IMR-90 (cell line): ENCODE data around the gene TAF6L. TPM values are rescaled to one million over a fixed set of nuclear protein-coding genes. Genes with fewer than 3 reads are reported as not detected.
"Not testable (repeated sequence)": the region's sequence is repeated elsewhere in the genome, so short reads cannot be mapped to it uniquely, and the experiment has no call there.

Experiments used
- ATAC-seq: fragments of 200-7000 bp; cut with Tn5 transposase; 2 replicates; pipeline ENCODE4 v1.9.1; 2020; ENCODE audit warnings: low read depth, mild to moderate bottlenecking, moderate library complexity
- BruUV-seq: library from RNA; stranded (reverse); fragments of 400-500 nt; replicated peaks from 2 replicates; lab custom pipeline; 2021; lab: Mats Ljungman, UMichigan
- CTCF ChIA-PET: fragments of 300-600 bp; formaldehyde crosslinking; extraction: SDS; loops from one replicate; lab custom pipeline; 2021; ENCODE audit warnings: antibody characterized with exemption; lab: Yijun Ruan, JAX
- POLR2A ChIA-PET: fragments of 300-600 bp; sonication (Branson Sonifier 250); formaldehyde crosslinking; loops from one replicate; lab custom pipeline; 2022; ENCODE audit warnings: antibody characterized with exemption; ENCODE audit not compliant: unreplicated experiment; lab: Charles Lee
- DNase-seq: peaks from one replicate; pipeline ENCODE4 v3.0.0; 2013
- H2AFZ ChIP-seq: replicated peaks from 2 replicates; pipeline ENCODE3; 2013; ENCODE audit warnings: low read length, mild to moderate bottlenecking; ENCODE audit not compliant: poor library complexity
- H2AK5ac ChIP-seq: 2 replicates; pipeline ENCODE4 v1.6.1; 2013; ENCODE audit warnings: low read depth, low read length, inconsistent platforms
- H2AK9ac ChIP-seq: replicated peaks from 2 replicates; pipeline ENCODE3; 2013; ENCODE audit warnings: mild to moderate bottlenecking, low read depth, low read length, moderate library complexity; ENCODE audit not compliant: poor library complexity
- H2BK120ac ChIP-seq: 2 replicates; pipeline ENCODE4 v1.6.1; 2013; ENCODE audit warnings: low read depth, low read length, inconsistent platforms
- H2BK15ac ChIP-seq: 3 replicates; pipeline ENCODE4 v1.6.1; 2013; ENCODE audit warnings: low read depth, low read length, inconsistent platforms
- H2BK20ac ChIP-seq: 2 replicates; pipeline ENCODE4 v1.6.1; 2013; ENCODE audit warnings: low read depth, mild to moderate bottlenecking, inconsistent platforms, low read length, moderate library complexity
- H2BK5ac ChIP-seq: 2 replicates; pipeline ENCODE4 v1.6.1; 2013; ENCODE audit warnings: mild to moderate bottlenecking, low read depth, low read length, inconsistent platforms; ENCODE audit not compliant: poor library complexity, severe bottlenecking
- H3K14ac ChIP-seq: replicated peaks from 2 replicates; pipeline ENCODE4 v1.6.1; 2013; ENCODE audit warnings: low read depth, low read length, inconsistent platforms
- H3K18ac ChIP-seq: 2 replicates; pipeline ENCODE4 v1.6.1; 2013; ENCODE audit warnings: low read depth, low read length, control low read depth
- H3K23ac ChIP-seq: 2 replicates; pipeline ENCODE4 v1.6.1; 2013; ENCODE audit warnings: low read depth, low read length, inconsistent platforms
- H3K27ac ChIP-seq: 2 replicates; pipeline ENCODE4 v1.5.1; 2013; ENCODE audit warnings: mild to moderate bottlenecking, control low read depth, low read length; ENCODE audit not compliant: insufficient read depth
- H3K27me3 ChIP-seq: 2 replicates; pipeline ENCODE4 v1.6.1; 2013; ENCODE audit warnings: low read length; ENCODE audit not compliant: control insufficient read depth, insufficient read depth
- H3K36me3 ChIP-seq: 2 replicates; pipeline ENCODE4 v1.6.1; 2013; ENCODE audit warnings: low read length, mixed read lengths; ENCODE audit not compliant: control insufficient read depth, insufficient read depth
- H3K4ac ChIP-seq: 2 replicates; pipeline ENCODE4 v1.6.1; 2013; ENCODE audit warnings: low read depth, low read length, inconsistent platforms
- H3K4me1 ChIP-seq: 2 replicates; pipeline ENCODE4 v1.6.1; 2013; ENCODE audit warnings: low read length, mixed read lengths; ENCODE audit not compliant: control insufficient read depth, insufficient read depth
- H3K4me2 ChIP-seq: 2 replicates; pipeline ENCODE4 v1.6.1; 2013; ENCODE audit warnings: low read depth, mild to moderate bottlenecking, control low read depth, low read length, moderate library complexity
- H3K4me3 ChIP-seq: 2 replicates; pipeline ENCODE4 v1.5.1; 2013; ENCODE audit warnings: low read depth, mild to moderate bottlenecking, control low read depth, low read length, moderate library complexity; ENCODE audit not compliant: insufficient read depth
- H3K56ac ChIP-seq: 2 replicates; pipeline ENCODE4 v1.6.1; 2013; ENCODE audit warnings: low read length, inconsistent platforms; ENCODE audit not compliant: insufficient read depth; ENCODE audit errors: extremely low read depth
- H3K79me1 ChIP-seq, 2 experiments: 2 replicates each; pipeline ENCODE4 v1.6.1; 2013; ENCODE audit warnings: low read length in 2 of 2, inconsistent platforms in 1 of 2, low read depth in 1 of 2
- H3K9ac ChIP-seq: 2 replicates; pipeline ENCODE4 v1.6.1; 2013; ENCODE audit warnings: low read depth, low read length, control low read depth
- H3K9me1 ChIP-seq: 2 replicates; pipeline ENCODE4 v1.6.1; 2013; ENCODE audit warnings: low read length, inconsistent platforms; ENCODE audit not compliant: insufficient read depth
- H3K9me3 ChIP-seq: 2 replicates; pipeline ENCODE4 v1.6.1; 2013; ENCODE audit warnings: low read length; ENCODE audit not compliant: control insufficient read depth, insufficient read depth
- H4K20me1 ChIP-seq: 2 replicates; pipeline ENCODE4 v1.6.1; 2013; ENCODE audit warnings: low read length, inconsistent platforms; ENCODE audit not compliant: insufficient read depth
- H4K5ac ChIP-seq: 2 replicates; pipeline ENCODE4 v1.6.1; 2013; ENCODE audit warnings: mild to moderate bottlenecking, low read depth, low read length, control low read depth
- H4K8ac ChIP-seq, 2 experiments: 2 replicates each; pipeline ENCODE4 v1.6.1; 2013; ENCODE audit warnings: low read depth in 2 of 2, low read length in 2 of 2, control low read depth in 1 of 2, inconsistent platforms in 1 of 2
- H4K91ac ChIP-seq: 2 replicates; pipeline ENCODE4 v1.6.1; 2013; ENCODE audit warnings: low read depth, low read length, inconsistent platforms; ENCODE audit not compliant: insufficient read depth
- CHD1 ChIP-seq: IDR thresholded peaks from 2 replicates; pipeline ENCODE4 v1.6.1; 2012; ENCODE audit warnings: low read depth, low read length, improper control_type of control experiment
- FOS ChIP-seq: fragments of 150-350 bp; IDR thresholded peaks from 2 replicates; pipeline ENCODE4 v1.6.1; 2016; ENCODE audit warnings: low read depth, low read length
- MAZ ChIP-seq: IDR thresholded peaks from 2 replicates; pipeline ENCODE4 v1.6.1; 2012; ENCODE audit warnings: low read depth, mild to moderate bottlenecking, low read length, improper control_type of control experiment, moderate library complexity, borderline replicate concordance
- POLR2A ChIP-seq: IDR thresholded peaks from 2 replicates; pipeline ENCODE4 v1.6.1; 2012; ENCODE audit warnings: mild to moderate bottlenecking, low read depth, low read length
- WGBS, 2 experiments: methylation state at CpG; one replicate each; pipeline versions ENCODE4 v1.1.5 to v1.1.7; 2013; ENCODE audit warnings: missing lambda C conversion rate in 2 of 2; ENCODE audit not compliant: insufficient read length in 1 of 2; ENCODE audit errors: extremely low coverage in 2 of 2; 5-methylcytosine and 5-hydroxymethylcytosine counted together
- dilution Hi-C: fragments of 300-500 bp; cut with HindIII; formaldehyde crosslinking; loops from one replicate; pipeline ENCODE4 v1.14.3; 2018; ENCODE audit warnings: low sequenced_read_pairs; ENCODE audit not compliant: unreplicated experiment
- in situ Hi-C: fragments of 300-500 bp; cut with MboI; formaldehyde crosslinking; loops from 3 replicates; pipeline ENCODE4 v1.14.3; 2019; ENCODE audit warnings: low sequenced_read_pairs, inconsistent platforms, mixed read lengths
- intact Hi-C: fragments of 100-400 bp; cut with micrococcal nuclease; formaldehyde crosslinking; loops from 2 replicates; pipeline ENCODE4 v1.10.0; 2022
- polyA plus RNA-seq, 3 experiments: library from polyadenylated mRNA; depleted of rRNA; stranded (reverse); fragments of >200 nt; gene quantifications; 2 replicates each; pipeline ENCODE4 v1.2.3, GENCODE V29; 2012; ENCODE audit warnings: low replicate concordance in 1 of 3
- total RNA-seq: library from RNA; depleted of rRNA; stranded (reverse); fragments of >200 nt; gene quantifications from 2 replicates; pipeline ENCODE4 v1.2.3, GENCODE V29; 2012

The TAF6L gene
- total and polyA plus RNA-seq, 2 of the 4 experiments (the other 2 are of a cell fraction), result 9.5 to 13.5 TPM

- Histone ChIP-seq H4K5ac (peak within 1 kb of the TSS; percentile 93), H3K4me2 (peak within 1 kb of the TSS; percentile 91), H3K56ac (peak within 1 kb of the TSS; percentile 99), H2AK9ac (peak within 1 kb of the TSS; percentile 99), H3K9me1 (no peaks in the 10 kb centered on the region), H3K36me3 (peaks cover 4% of the 10 kb centered on the region), H3K23ac (peak within 1 kb of the TSS; percentile 98), H2BK15ac (peak within 1 kb of the TSS; percentile 93; the same call in 1 of the 3 replicates), H3K18ac (peak within 1 kb of the TSS; percentile 82), H3K27me3 (no peaks in the 10 kb centered on the region), H3K9me3 (no peaks in the 10 kb centered on the region), H2AK5ac (peak within 1 kb of the TSS; percentile 94), H3K4me3 (peak within 1 kb of the TSS; percentile 85), H4K20me1 (peaks cover 40% of the 10 kb centered on the region), H3K4ac (peak within 1 kb of the TSS; percentile 98), H4K8ac (peak within 1 kb of the TSS; percentile 98 to 100), H2BK120ac (peak within 1 kb of the TSS; percentile 95), H3K79me1 (peaks cover 7 to 31% of the 10 kb centered on the region in 2 experiments; a peak in 3 of 4 replicates), H2AFZ (peak within 1 kb of the TSS; percentile 98), H2BK20ac (peak within 1 kb of the TSS; percentile 68; the same call in 1 of the 2 replicates), H4K91ac (peak within 1 kb of the TSS; percentile 99), H2BK5ac (peak within 1 kb of the TSS; percentile 95), H3K4me1 (peaks cover 4% of the 10 kb centered on the region), H3K9ac (peak within 1 kb of the TSS; percentile 88), H3K27ac (peak within 1 kb of the TSS; percentile 94), H3K14ac (peak within 1 kb of the TSS; percentile 99)
- whole genome bisulfite sequencing, 2 experiments, result 0% methylated on average over 4 of the region's 29 CpGs; no CpG with 5 or more reads in 1 of the 2 experiments
- ATAC-seq (peak; percentile 44), DNase-seq (peak; percentile 84)
- dilution Hi-C loops, result no loop called here
- ChIA-PET POLR2A (interaction anchor here (1.4 to 1.8 kb wide), 2 partner anchors 18 to 113 kb away, joined by 5 to 7 read pairs; no protein-coding TSS in a partner anchor), CTCF (interaction anchor here (0.6 kb wide), 1 partner anchor 333 kb away, joined by 3 read pairs; no protein-coding TSS in a partner anchor)
- BruUV-seq, result TSS peak; percentile 81
- TF ChIP-seq MAZ, result peak; percentile 18; the same call in 1 of the 2 replicates
- no peak for TF ChIP-seq CHD1
- peak; percentile 58; the same call in 1 of the 2 replicates for TF ChIP-seq POLR2A
- TF ChIP-seq FOS, result no peak
- intact Hi-C loops, result loop anchor here (5.0 kb wide), 2 partner anchors 34 to 134 kb away; partner anchors contain the start of gene POLR2G
- in situ Hi-C loops, result no loop called here
These were observed 42.8 kb upstream of the TAF6L start, which contains the start of gene TTC9C for GRCh38 chr11:62728171-62728988. TTC9C (plus strand) TSS chr11:62728486; CDS start chr11:62728849, 363 bp downstream.

- H2BK120ac ChIP-seq, H3K27me3 ChIP-seq, H2BK5ac ChIP-seq, BruUV-seq, H2AFZ ChIP-seq, in situ Hi-C loops, H3K36me3 ChIP-seq, H3K56ac ChIP-seq, H4K5ac ChIP-seq, H3K14ac ChIP-seq, ATAC-seq, H4K91ac ChIP-seq, intact Hi-C loops, H2AK9ac ChIP-seq, POLR2A ChIA-PET, H3K9ac ChIP-seq, H3K9me1 ChIP-seq, H4K8ac ChIP-seq, dilution Hi-C loops, DNase-seq, H2BK20ac ChIP-seq, H3K4ac ChIP-seq, H2BK15ac ChIP-seq, H3K4me1 ChIP-seq, H3K27ac ChIP-seq, H2AK5ac ChIP-seq, H3K4me3 ChIP-seq, H3K18ac ChIP-seq, H3K9me3 ChIP-seq: not testable (repeated sequence)
- peak overlapping the region; percentile 80 for H3K4me2 ChIP-seq
- peak overlapping the region; percentile 12; the same call in 1 of the 2 replicates for H3K23ac ChIP-seq
- 63% methylated on average over 1 of the region's 14 CpGs; no CpG with 5 or more reads in 1 of the 2 experiments for WGBS, 2 experiments
- peaks cover 24% of the 10 kb centered on the region for H4K20me1 ChIP-seq
- peaks cover 10 to 36% of the 10 kb centered on the region in 2 experiments for H3K79me1 ChIP-seq
- CTCF ChIA-PET, result interaction anchor here (0.6 to 1.0 kb wide), 2 partner anchors 335 to 389 kb away, joined by 3 to 5 read pairs; no protein-coding TSS in a partner anchor
These were observed 41.1 kb upstream of the TAF6L start for GRCh38 chr11:62730076-62730475.
